ENCODE data around the gene PRR16.

The PRR16 gene

DNA sequence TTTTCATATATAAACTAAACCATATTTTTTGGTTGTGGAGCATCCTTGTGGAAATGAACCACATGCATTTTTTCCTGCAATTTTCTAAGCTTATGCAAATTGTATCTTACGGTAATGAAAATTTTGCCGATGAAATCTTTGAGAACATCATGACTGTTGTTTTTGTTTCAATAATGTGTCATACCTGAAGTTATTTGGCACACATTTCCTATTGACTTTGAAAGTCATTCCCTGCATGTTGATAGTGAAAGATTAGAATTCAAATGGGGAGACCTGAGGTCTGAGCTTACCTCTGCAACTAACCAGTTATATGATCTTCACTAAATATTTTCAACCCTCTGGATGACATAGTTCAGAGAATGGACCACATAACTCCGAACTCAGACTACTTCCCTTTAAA, 88.5 kb downstream of the PRR16 start:
- no peak for TF ChIP-seq CTCF (IDR thresholded peaks at IDR 0.05; ENCODE audit: borderline replicate concordance, insufficient read depth, low read depth, low read length)
- no peak overlapping the region for H3K4me3 ChIP-seq (ENCODE audit: low read depth, low read length)

DNA sequence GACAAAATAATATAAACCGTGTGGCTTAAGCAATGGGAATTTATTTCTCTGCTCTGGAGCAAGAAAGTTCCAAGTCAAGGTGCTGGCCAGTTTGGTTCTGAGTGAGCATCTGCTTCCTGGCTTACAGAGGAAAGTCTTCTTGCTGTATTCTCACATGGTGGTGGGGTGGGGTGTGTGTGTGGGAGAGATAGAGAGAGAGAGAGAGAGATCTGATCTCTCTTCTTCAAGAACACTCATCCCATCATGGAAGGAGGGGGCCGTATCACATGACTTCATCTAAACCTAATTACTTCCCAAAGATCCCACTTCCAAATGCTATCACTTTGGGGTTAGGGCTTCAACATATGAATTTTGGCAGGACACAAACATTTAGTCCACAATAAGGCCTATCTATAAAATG, 91.2 kb downstream of the PRR16 start:
- no peak for TF ChIP-seq CTCF (IDR thresholded peaks at IDR 0.05; ENCODE audit: borderline replicate concordance, insufficient read depth, low read depth, low read length)

DNA sequence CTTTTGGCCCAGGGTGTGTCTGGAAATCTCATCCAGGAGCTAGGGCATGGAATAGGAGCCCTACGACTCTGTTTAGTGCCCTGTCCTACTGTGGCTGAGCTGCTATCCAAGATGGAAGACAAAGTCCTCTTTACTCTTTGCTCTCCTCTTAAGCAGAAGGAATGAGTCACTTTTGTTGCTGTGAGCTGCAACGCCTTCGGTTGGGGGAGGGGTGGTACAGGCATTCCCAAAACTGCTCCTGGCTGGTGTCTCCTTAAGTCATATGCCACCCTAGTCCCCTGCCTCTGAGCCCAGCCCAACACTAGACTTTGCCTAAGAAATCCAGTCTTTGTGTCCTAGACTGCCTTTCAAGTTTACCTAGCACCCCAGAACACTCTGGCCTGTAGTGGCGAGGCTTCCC, 99.9 kb downstream of the PRR16 start:
- TF ChIP-seq CTCF (IDR thresholded peaks at IDR 0.05; ENCODE audit: borderline replicate concordance, insufficient read depth, low read depth, low read length), result no peak
- no peak overlapping the region for H3K4me3 ChIP-seq (ENCODE audit: low read depth, low read length)

More for the DNA sequence above, 91.2 kb downstream of the PRR16 start:
- no peak overlapping the region for H3K4me3 ChIP-seq (ENCODE audit: low read depth, low read length)

GRCh38 chr5:120567066-120567465, 103.0 kb downstream of the PRR16 start:
- H3K4me3 ChIP-seq (ENCODE audit: low read depth, low read length), result no peak overlapping the region
- no peak for TF ChIP-seq CTCF (IDR thresholded peaks at IDR 0.05; ENCODE audit: borderline replicate concordance, insufficient read depth, low read depth, low read length)

DNA sequence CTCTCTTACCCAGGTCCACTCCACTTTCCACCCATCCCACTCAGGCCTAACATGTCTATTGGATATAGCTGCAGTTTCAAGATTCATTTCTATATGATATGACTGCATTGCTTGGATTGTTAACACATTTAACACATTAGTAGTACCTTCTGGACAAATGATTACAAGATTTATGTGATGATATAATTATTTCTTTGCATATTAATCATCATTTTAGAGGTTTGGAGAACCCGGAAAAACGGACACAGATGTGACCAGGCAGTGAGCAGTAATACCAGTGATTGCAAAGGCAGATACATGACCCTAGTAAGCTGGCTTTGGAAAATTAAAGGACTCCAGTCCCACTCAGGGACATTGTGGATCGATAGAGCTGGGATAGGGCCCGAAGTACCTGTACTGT, 103.8 kb downstream of the PRR16 start:
- no peak overlapping the region for H3K4me3 ChIP-seq (ENCODE audit: low read depth, low read length)
- TF ChIP-seq CTCF (IDR thresholded peaks at IDR 0.05; ENCODE audit: borderline replicate concordance, insufficient read depth, low read depth, low read length), result no peak

- no peak for TF ChIP-seq CTCF (IDR thresholded peaks at IDR 0.05; ENCODE audit: borderline replicate concordance, insufficient read depth, low read depth, low read length)
Measured at GRCh38 chr5:120568711-120569110, 104.6 kb downstream of the PRR16 start.

DNA sequence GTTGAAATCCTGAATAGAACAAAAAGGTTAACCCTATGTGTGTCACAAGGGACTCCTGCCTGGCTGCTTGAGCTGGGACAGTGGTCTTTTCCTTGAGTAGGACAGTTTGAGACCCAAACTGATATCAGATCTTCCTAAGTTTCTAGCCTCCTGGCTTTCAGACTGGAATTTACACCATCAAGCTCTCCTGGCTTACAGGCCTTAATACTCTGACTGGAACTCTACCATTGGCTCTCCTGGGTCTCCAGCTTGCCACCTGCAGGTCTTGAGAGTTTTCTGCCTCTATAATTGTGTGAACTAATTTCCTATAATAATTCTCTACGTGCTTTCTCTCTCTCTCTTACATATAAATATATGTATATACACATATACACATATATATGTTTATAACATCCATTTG, 112.5 kb downstream of the PRR16 start:
- TF ChIP-seq CTCF (IDR thresholded peaks at IDR 0.05; ENCODE audit: borderline replicate concordance, insufficient read depth, low read depth, low read length), result no peak
- no peak overlapping the region for H3K4me3 ChIP-seq (ENCODE audit: low read depth, low read length)

More at GRCh38 chr5:120568711-120569110, 104.6 kb downstream of the PRR16 start:
- H3K4me3 ChIP-seq (ENCODE audit: low read depth, low read length), result no peak overlapping the region
